GM18505 (cell line): ENCODE data around the gene ZFAND4.
"Not testable (repeated sequence)": the region's sequence is repeated elsewhere in the genome, so short reads cannot be mapped to it uniquely, and the experiment has no call there.

Experiments used
- ATAC-seq: cut with Tn5 transposase; IDR thresholded peaks from one replicate; pipeline ENCODE4 v1.9.1; 2021; ENCODE audit not compliant: unreplicated experiment
- POLR2A ChIP-seq: IDR thresholded peaks from 4 replicates; pipeline ENCODE4 v1.6.1; 2011; ENCODE audit warnings: borderline replicate concordance; ENCODE audit not compliant: insufficient read depth, insufficient read length; ENCODE audit errors: extremely low read depth

ZFAND4 gene

GRCh38 chr10:45607276-45607675, 65.3 kb downstream of the ZFAND4 start:
- no peak for ATAC-seq
- TF ChIP-seq POLR2A, result no peak

GRCh38 chr10:45602836-45603235, 69.7 kb downstream of the ZFAND4 start:
- ATAC-seq, result no peak
- TF ChIP-seq POLR2A, result no peak

GRCh38 chr10:45602082-45602730, 70.4 kb downstream of the ZFAND4 start:
- TF ChIP-seq POLR2A, result no peak

GRCh38 chr10:45601254-45601930, 71.2 kb downstream of the ZFAND4 start:
- not testable (repeated sequence) for ATAC-seq

More at GRCh38 chr10:45602082-45602730, 70.4 kb downstream of the ZFAND4 start:
- no peak for ATAC-seq

GRCh38 chr10:45600337-45601253, 72.0 kb downstream of the ZFAND4 start:
- ATAC-seq, result not testable (repeated sequence)

GRCh38 chr10:45599646-45600045, 72.9 kb downstream of the ZFAND4 start:
- TF ChIP-seq POLR2A, result no peak
- no peak for ATAC-seq

- ATAC-seq, result no peak
- no peak for TF ChIP-seq POLR2A
These were observed 73.5 kb downstream of the ZFAND4 start for GRCh38 chr10:45599021-45599603.

GRCh38 chr10:45596526-45596925, 76.0 kb downstream of the ZFAND4 start:
- no peak for ATAC-seq
- TF ChIP-seq POLR2A, result no peak

GRCh38 chr10:45594276-45595157, 78.1 kb downstream of the ZFAND4 start:
- TF ChIP-seq POLR2A, result peak; percentile 55
- ATAC-seq, result peak; percentile 95

GRCh38 chr10:45593938-45594275, 78.7 kb downstream of the ZFAND4 start:
- no peak for ATAC-seq
- TF ChIP-seq POLR2A, result no peak

GRCh38 chr10:45592926-45593325, 79.6 kb downstream of the ZFAND4 start:
- TF ChIP-seq POLR2A, result no peak
- ATAC-seq, result no peak

- no peak for ATAC-seq
- TF ChIP-seq POLR2A, result no peak
These were observed 80.1 kb downstream of the ZFAND4 start for GRCh38 chr10:45592432-45592831.

GRCh38 chr10:45591280-45591679, 81.3 kb downstream of the ZFAND4 start:
- no peak for ATAC-seq

GRCh38 chr10:45589868-45590267, 82.7 kb downstream of the ZFAND4 start:
- TF ChIP-seq POLR2A, result no peak

More at GRCh38 chr10:45591280-45591679, 81.3 kb downstream of the ZFAND4 start:
- no peak for TF ChIP-seq POLR2A

More at GRCh38 chr10:45589868-45590267, 82.7 kb downstream of the ZFAND4 start:
- ATAC-seq, result no peak
